ENCODE measurements around the gene ARHGEF17.

The ARHGEF17 gene

GRCh38 chr11:73321604-73322381, 13.7 kb downstream of the ARHGEF17 start:
- Histone ChIP-seq H3K36me3 (ENCODE audit: insufficient read depth, low read length) (no peaks in the 10 kb centered on the region), H3K9ac (ENCODE audit: low read depth, low read length) (no peak overlapping the region), H3K9me3 (ENCODE audit: control insufficient read depth, insufficient read depth, low read length) (no peaks in the 10 kb centered on the region), H3K4me1 (ENCODE audit: insufficient read depth, low read length) (peaks cover 22% of the 10 kb centered on the region)

DNA sequence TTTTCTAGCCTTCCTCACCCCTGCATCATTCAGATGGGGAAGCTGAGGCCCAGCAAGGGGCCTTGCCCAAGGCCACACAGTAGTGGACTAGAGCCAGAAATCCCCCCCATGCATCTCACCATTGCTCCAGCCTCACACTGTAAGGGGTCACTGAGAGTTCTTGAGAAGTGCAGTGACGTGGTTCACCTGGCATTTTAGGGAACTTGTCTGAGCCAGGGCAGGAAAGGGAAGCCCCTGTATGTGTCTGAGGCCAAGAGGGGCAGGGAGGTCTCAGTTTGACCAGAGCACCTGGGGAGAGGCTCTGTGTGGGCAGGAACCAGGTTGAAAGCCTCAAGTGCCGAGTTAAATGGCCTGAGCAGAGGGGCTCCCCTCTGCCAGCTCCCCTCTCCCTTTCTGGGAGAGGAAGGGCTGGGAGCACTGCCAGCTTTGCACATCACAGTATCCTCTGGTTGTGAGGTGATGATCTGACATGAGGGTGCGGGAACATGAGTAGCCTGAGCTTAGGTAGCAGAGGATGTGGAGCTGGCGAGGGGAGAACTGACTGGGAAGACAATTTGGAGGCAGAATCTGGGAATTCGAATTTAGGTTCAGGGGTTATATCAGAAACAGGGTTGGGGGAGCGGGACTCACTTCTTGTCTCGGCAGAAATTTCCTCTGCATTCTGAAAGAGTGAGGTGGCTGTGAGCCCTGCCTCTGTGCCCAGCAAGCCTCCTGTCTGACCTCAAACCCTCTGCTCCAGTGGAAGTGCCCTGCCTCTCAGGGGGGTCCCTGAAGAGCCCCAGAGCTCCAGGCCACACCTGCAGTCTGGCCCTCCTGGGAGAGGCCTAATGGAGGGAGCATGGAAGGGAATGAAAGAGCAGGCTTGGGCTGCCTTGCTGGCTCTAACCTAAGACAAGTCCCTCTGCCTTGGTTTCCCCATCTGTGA, 14.6 kb downstream of the ARHGEF17 start:
- Histone ChIP-seq H3K4me1 (ENCODE audit: insufficient read depth, low read length) (peaks cover 27% of the 10 kb centered on the region), H3K9me3 (ENCODE audit: control insufficient read depth, insufficient read depth, low read length) (no peaks in the 10 kb centered on the region), H3K36me3 (ENCODE audit: insufficient read depth, low read length) (no peaks in the 10 kb centered on the region), H3K9ac (ENCODE audit: low read depth, low read length) (no peak overlapping the region)

DNA sequence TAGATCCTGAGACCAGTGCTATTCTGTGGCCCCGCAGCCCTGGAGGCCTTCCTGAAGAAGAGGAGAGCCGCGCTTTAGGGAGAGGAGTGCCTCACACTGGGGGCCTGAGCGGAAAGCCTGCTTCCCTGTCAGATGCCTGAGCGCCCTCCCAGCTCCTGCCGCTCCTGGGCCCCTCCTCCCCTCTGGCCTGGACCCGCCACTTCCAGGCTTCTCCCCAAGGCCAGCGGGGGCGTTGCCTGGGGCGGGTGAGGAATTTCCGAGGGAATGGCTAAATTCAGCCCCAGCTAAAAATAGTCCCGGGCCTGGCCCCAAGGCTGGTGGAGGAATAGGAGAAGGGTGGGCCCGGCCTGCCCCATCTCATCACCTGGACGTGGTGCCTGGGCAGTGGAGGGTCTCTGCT, 15.4 kb downstream of the ARHGEF17 start:
- Histone ChIP-seq H3K9ac (ENCODE audit: low read depth, low read length) (no peak overlapping the region), H3K4me1 (ENCODE audit: insufficient read depth, low read length) (peaks cover 27% of the 10 kb centered on the region), H3K9me3 (ENCODE audit: control insufficient read depth, insufficient read depth, low read length) (no peaks in the 10 kb centered on the region), H3K36me3 (ENCODE audit: insufficient read depth, low read length) (no peaks in the 10 kb centered on the region)

- H3K9ac ChIP-seq (ENCODE audit: low read depth, low read length), result no peak overlapping the region
- peaks cover 27% of the 10 kb centered on the region for H3K4me1 ChIP-seq (ENCODE audit: insufficient read depth, low read length)
- H3K36me3 ChIP-seq (ENCODE audit: insufficient read depth, low read length), result no peaks in the 10 kb centered on the region
- H3K9me3 ChIP-seq (ENCODE audit: control insufficient read depth, insufficient read depth, low read length), result no peaks in the 10 kb centered on the region
Measured at GRCh38 chr11:73324116-73324515, 16.0 kb downstream of the ARHGEF17 start.

DNA sequence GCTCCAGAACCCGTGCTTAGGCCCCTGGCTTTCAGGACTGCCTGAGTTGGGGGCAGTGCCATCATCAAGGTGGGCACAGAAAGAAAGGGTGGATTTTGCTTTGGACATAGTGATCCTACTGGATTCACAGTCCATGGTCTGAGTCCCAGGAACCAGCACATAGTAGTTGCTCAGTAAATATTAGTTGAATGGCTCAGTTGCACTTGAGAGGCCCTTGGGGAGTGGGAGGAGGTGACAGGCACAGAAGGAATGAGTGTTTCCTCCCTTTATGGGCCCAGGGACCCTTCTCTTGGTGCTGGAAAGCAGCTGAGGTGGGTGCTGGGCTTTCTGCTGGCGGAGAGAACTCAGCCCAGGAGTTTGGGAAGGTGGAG, 16.6 kb downstream of the ARHGEF17 start:
- H3K9ac ChIP-seq (ENCODE audit: low read depth, low read length), result no peak overlapping the region

GRCh38 chr11:73325036-73325981, 17.2 kb downstream of the ARHGEF17 start:
- Histone ChIP-seq H3K9ac (ENCODE audit: low read depth, low read length) (no peak overlapping the region), H3K4me1 (ENCODE audit: insufficient read depth, low read length) (peaks cover 29% of the 10 kb centered on the region)

More for the DNA sequence above, 16.6 kb downstream of the ARHGEF17 start:
- Histone ChIP-seq H3K4me1 (ENCODE audit: insufficient read depth, low read length) (peaks cover 27% of the 10 kb centered on the region), H3K9me3 (ENCODE audit: control insufficient read depth, insufficient read depth, low read length) (no peaks in the 10 kb centered on the region), H3K36me3 (ENCODE audit: insufficient read depth, low read length) (no peaks in the 10 kb centered on the region)

GRCh38 chr11:73326929-73327811, 19.1 kb downstream of the ARHGEF17 start:
- Histone ChIP-seq H3K9ac (ENCODE audit: low read depth, low read length) (no peak overlapping the region), H3K9me3 (ENCODE audit: control insufficient read depth, insufficient read depth, low read length) (no peaks in the 10 kb centered on the region), H3K36me3 (ENCODE audit: insufficient read depth, low read length) (no peaks in the 10 kb centered on the region), H3K4me1 (ENCODE audit: insufficient read depth, low read length) (peaks cover 38% of the 10 kb centered on the region)

More at GRCh38 chr11:73325036-73325981, 17.2 kb downstream of the ARHGEF17 start:
- H3K36me3 ChIP-seq (ENCODE audit: insufficient read depth, low read length), result no peaks in the 10 kb centered on the region
- no peaks in the 10 kb centered on the region for H3K9me3 ChIP-seq (ENCODE audit: control insufficient read depth, insufficient read depth, low read length)

GRCh38 chr11:73327812-73328364, 19.8 kb downstream of the ARHGEF17 start:
- no peak overlapping the region for H3K9ac ChIP-seq (ENCODE audit: low read depth, low read length)
- no peaks in the 10 kb centered on the region for H3K36me3 ChIP-seq (ENCODE audit: insufficient read depth, low read length)
- H3K4me1 ChIP-seq (ENCODE audit: insufficient read depth, low read length), result peaks cover 38% of the 10 kb centered on the region
- H3K9me3 ChIP-seq (ENCODE audit: control insufficient read depth, insufficient read depth, low read length), result no peaks in the 10 kb centered on the region

- Histone ChIP-seq H3K9me3 (ENCODE audit: control insufficient read depth, insufficient read depth, low read length) (no peaks in the 10 kb centered on the region), H3K9ac (ENCODE audit: low read depth, low read length) (no peak overlapping the region), H3K36me3 (ENCODE audit: insufficient read depth, low read length) (no peaks in the 10 kb centered on the region), H3K4me1 (ENCODE audit: insufficient read depth, low read length) (peaks cover 52% of the 10 kb centered on the region)
Measured at GRCh38 chr11:73330569-73331093, 22.6 kb downstream of the ARHGEF17 start.

GRCh38 chr11:73331138-73331916, 23.3 kb downstream of the ARHGEF17 start:
- Histone ChIP-seq H3K9me3 (ENCODE audit: control insufficient read depth, insufficient read depth, low read length) (no peaks in the 10 kb centered on the region), H3K36me3 (ENCODE audit: insufficient read depth, low read length) (no peaks in the 10 kb centered on the region), H3K9ac (ENCODE audit: low read depth, low read length) (no peak overlapping the region), H3K4me1 (ENCODE audit: insufficient read depth, low read length) (peaks cover 52% of the 10 kb centered on the region)

DNA sequence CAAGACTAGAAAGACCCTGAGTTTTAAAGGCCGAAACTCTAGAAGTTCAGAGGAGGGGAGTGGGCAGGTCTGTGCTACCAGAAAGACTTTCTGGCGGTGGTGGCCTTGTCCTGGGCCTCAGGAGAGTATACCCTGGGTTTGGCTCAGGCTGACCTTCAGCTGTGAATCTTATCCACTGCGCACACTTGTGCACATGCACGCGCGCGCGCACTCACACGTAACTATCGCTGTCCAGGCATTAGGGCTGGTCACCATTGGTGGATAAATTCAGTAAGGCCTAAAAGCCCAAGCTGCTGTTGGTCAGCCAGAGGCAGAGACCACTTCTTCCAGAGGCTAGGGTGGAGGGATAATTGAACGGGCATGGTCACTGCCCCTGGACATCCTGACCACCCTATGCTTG, 25.1 kb downstream of the ARHGEF17 start:
- no peaks in the 10 kb centered on the region for H3K9me3 ChIP-seq (ENCODE audit: control insufficient read depth, insufficient read depth, low read length)
- no peak overlapping the region for H3K9ac ChIP-seq (ENCODE audit: low read depth, low read length)
- H3K4me1 ChIP-seq (ENCODE audit: insufficient read depth, low read length), result peaks cover 46% of the 10 kb centered on the region
- no peaks in the 10 kb centered on the region for H3K36me3 ChIP-seq (ENCODE audit: insufficient read depth, low read length)

GRCh38 chr11:73333640-73334383, 25.7 kb downstream of the ARHGEF17 start:
- Histone ChIP-seq H3K36me3 (ENCODE audit: insufficient read depth, low read length) (no peaks in the 10 kb centered on the region), H3K9ac (ENCODE audit: low read depth, low read length) (no peak overlapping the region), H3K4me1 (ENCODE audit: insufficient read depth, low read length) (peaks cover 46% of the 10 kb centered on the region), H3K9me3 (ENCODE audit: control insufficient read depth, insufficient read depth, low read length) (no peaks in the 10 kb centered on the region)
